Endometrial microvascular endothelial cells (primary cell): ENCODE measurements around the gene KCNAB2. TPM values are rescaled to one million over a fixed set of nuclear protein-coding genes. Genes with fewer than 3 reads are reported as not detected.

Experiments used
- in situ Hi-C: cut with HindIII; loops from 2 replicates; pipeline ENCODE4 v1.10.0; 2017; ENCODE audit warnings: low sequenced_read_pairs, low pct_unique_long_range_greater_than_20kb; ENCODE audit errors: inconsistent ontology term
- total RNA-seq: library from RNA; depleted of rRNA; stranded (reverse); fragments of >200 nt; gene quantifications from one replicate; pipeline ENCODE4 v1.2.3, GENCODE V29; 2015; ENCODE audit errors: inconsistent ontology term

The KCNAB2 gene
- total RNA-seq, 1 donor from 2014 or later, result 4.2 TPM

- in situ Hi-C loops, result no loop called here
Measured at GRCh38 chr1:6100861-6101783, 55.4 kb downstream of the KCNAB2 start.

GRCh38 chr1:6101826-6102531 lies 56.3 kb downstream of the KCNAB2 start:
- in situ Hi-C loops, result no loop called here

- in situ Hi-C loops, result no loop called here
Measured at GRCh38 chr1:6102532-6102845, 56.8 kb downstream of the KCNAB2 start.

- in situ Hi-C loops, result no loop called here
Measured at GRCh38 chr1:6103111-6103853, 57.6 kb downstream of the KCNAB2 start.

- in situ Hi-C loops, result no loop called here
Measured at GRCh38 chr1:6103854-6104530, 58.3 kb downstream of the KCNAB2 start.

GRCh38 chr1:6104631-6105030 lies 58.9 kb downstream of the KCNAB2 start:
- in situ Hi-C loops, result no loop called here

GRCh38 chr1:6105218-6105679 lies 59.6 kb downstream of the KCNAB2 start:
- in situ Hi-C loops, result no loop called here

GRCh38 chr1:6105763-6106162 lies 60.1 kb downstream of the KCNAB2 start:
- in situ Hi-C loops, result no loop called here

GRCh38 chr1:6106321-6106731 lies 60.6 kb downstream of the KCNAB2 start:
- in situ Hi-C loops, result no loop called here

GRCh38 chr1:6106977-6107376 lies 61.3 kb downstream of the KCNAB2 start:
- in situ Hi-C loops, result no loop called here

GRCh38 chr1:6107409-6108356 lies 62.0 kb downstream of the KCNAB2 start:
- in situ Hi-C loops, result no loop called here

GRCh38 chr1:6108476-6108875 lies 62.8 kb downstream of the KCNAB2 start:
- in situ Hi-C loops, result no loop called here

GRCh38 chr1:6108937-6109614 lies 63.4 kb downstream of the KCNAB2 start:
- in situ Hi-C loops, result no loop called here

GRCh38 chr1:6109688-6110087 lies 64.0 kb downstream of the KCNAB2 start:
- in situ Hi-C loops, result no loop called here

GRCh38 chr1:6110326-6110725 lies 64.6 kb downstream of the KCNAB2 start:
- in situ Hi-C loops, result no loop called here

- in situ Hi-C loops, result no loop called here
Measured at GRCh38 chr1:6111571-6111970, 65.9 kb downstream of the KCNAB2 start.

GRCh38 chr1:6111991-6112689 lies 66.5 kb downstream of the KCNAB2 start:
- in situ Hi-C loops, result no loop called here
